ENCODE data around the gene TPP1. TPM values are rescaled to one million over a fixed set of nuclear protein-coding genes. Genes with fewer than 3 reads are reported as not detected.

The TPP1 gene
- total and polyA plus RNA-seq, 2 of the 13 experiments (the other 11 are each of a cell fraction or from before 2014, with no cell fraction given), result 13.9 to 74.6 TPM

DNA sequence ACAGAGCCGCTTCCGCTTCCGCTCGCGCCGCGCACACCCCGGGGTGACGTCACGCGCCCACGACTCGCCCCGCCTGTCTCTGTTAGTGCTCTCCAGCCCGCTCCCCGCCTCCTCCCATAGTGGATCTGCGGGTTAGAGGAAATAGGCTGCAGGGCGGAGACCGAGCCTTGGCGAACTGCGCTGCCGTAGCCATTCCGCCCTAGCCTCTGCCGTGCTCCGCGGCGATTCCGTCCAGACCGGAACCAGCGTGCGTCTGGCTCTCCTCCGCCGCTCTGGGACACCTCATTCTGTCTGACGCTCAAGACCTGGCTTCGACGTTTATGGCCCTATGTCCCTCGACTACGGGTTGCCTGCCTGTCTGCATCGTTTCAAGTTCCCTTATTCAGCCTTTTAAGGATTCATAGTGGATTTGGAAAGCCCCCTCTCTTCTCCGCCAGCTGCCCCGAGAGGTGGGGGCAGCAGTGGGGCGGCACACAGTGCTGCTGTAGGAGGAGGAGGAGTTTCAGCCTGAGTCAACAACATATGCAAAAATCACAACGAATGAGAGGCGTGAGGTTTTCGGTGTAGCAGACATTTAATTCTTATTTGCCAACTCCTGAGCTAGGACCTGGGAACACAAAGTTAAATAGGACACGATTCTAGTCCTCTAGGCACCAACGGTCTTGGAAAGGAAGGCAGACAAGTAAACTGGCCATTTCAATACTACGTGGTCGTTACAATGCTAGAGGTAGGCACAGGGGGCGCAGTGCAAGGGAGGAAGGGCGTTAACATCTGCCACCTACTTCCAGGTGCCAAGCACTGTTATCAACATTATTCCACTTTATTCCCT, 6.8 kb downstream of the TPP1 start, which contains the start of gene TAF10 (continued):
- TF ChIP-seq, protein P1, sequence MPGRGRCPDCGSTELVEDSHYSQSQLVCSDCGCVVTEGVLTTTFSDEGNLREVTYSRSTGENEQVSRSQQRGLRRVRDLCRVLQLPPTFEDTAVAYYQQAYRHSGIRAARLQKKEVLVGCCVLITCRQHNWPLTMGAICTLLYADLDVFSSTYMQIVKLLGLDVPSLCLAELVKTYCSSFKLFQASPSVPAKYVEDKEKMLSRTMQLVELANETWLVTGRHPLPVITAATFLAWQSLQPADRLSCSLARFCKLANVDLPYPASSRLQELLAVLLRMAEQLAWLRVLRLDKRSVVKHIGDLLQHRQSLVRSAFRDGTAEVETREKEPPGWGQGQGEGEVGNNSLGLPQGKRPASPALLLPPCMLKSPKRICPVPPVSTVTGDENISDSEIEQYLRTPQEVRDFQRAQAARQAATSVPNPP (CRISPR knock-in tag; IDR thresholded peaks at IDR 0.05), result peak; percentile 67; the same call in 1 of the 2 replicates
- TF ChIP-seq ZBTB42 (CRISPR knock-in tag; IDR thresholded peaks at IDR 0.05), result peak; percentile 83; the same call in 1 of the 2 replicates
- TF ChIP-seq ZNF839 (CRISPR knock-in tag; IDR thresholded peaks at IDR 0.05; ENCODE audit: borderline replicate concordance), result 0 out of 2 replicates have a peak, but pooled peaks have one; percentile 45
- TF ChIP-seq ZFP41 (CRISPR knock-in tag; IDR thresholded peaks at IDR 0.05; ENCODE audit: borderline replicate concordance), result no peak
- peak; percentile 91 for TF ChIP-seq KDM2A (CRISPR knock-in tag; IDR thresholded peaks at IDR 0.05; ENCODE audit: borderline replicate concordance, low read depth)
- TF ChIP-seq ZSCAN25 (CRISPR knock-in tag; IDR thresholded peaks at IDR 0.05), result peak; percentile 17; the same call in 1 of the 2 replicates
- TF ChIP-seq RFXAP (CRISPR knock-in tag; IDR thresholded peaks at IDR 0.05; ENCODE audit: borderline replicate concordance), result peak; percentile 53; the same call in 1 of the 2 replicates
- 0 out of 2 replicates have a peak, but pooled peaks have one; percentile 61 for TF ChIP-seq ZNF891 (CRISPR knock-in tag; IDR thresholded peaks at IDR 0.05)
- peak; percentile 82; the same call in 1 of the 2 replicates for TF ChIP-seq ZNF747 (CRISPR knock-in tag; IDR thresholded peaks at IDR 0.05; ENCODE audit: borderline replicate concordance)
- 0 out of 2 replicates have a peak, but pooled peaks have one; percentile 44 for TF ChIP-seq HOXA5 (CRISPR knock-in tag; IDR thresholded peaks at IDR 0.05)
- no peak for TF ChIP-seq MED8 (CRISPR knock-in tag; IDR thresholded peaks at IDR 0.05; ENCODE audit: insufficient replicate concordance)
- no peak; the same call in 1 of the 2 replicates for TF ChIP-seq ZNF431 (CRISPR knock-in tag; IDR thresholded peaks at IDR 0.05; ENCODE audit: borderline replicate concordance, low read depth)
- peak; percentile 90 for TF ChIP-seq ZSCAN31 (CRISPR knock-in tag; IDR thresholded peaks at IDR 0.05; ENCODE audit: low read depth)
- TF ChIP-seq DPF2 (CRISPR knock-in tag; IDR thresholded peaks at IDR 0.05; ENCODE audit: borderline replicate concordance, low read depth), result peak; percentile 47; the same call in 1 of the 2 replicates
- TF ChIP-seq MAZ (IDR thresholded peaks at IDR 0.05; ENCODE audit: borderline replicate concordance, low read depth, low read length), result peak; percentile 82
- TF ChIP-seq MAZ (CRISPR knock-in tag; IDR thresholded peaks at IDR 0.05; ENCODE audit: low read depth), result peak; percentile 90
- TF ChIP-seq ZNF235 (CRISPR knock-in tag; IDR thresholded peaks at IDR 0.05; ENCODE audit: borderline replicate concordance), result peak; percentile 55; the same call in 1 of the 2 replicates
- peak; percentile 74 for TF ChIP-seq KMT2B (CRISPR knock-in tag; IDR thresholded peaks at IDR 0.05)
- TF ChIP-seq SNAI1 (CRISPR knock-in tag; IDR thresholded peaks at IDR 0.05; ENCODE audit: borderline replicate concordance), result peak; percentile 66; the same call in 1 of the 2 replicates
- peak; percentile 94 for TF ChIP-seq POLR2AphosphoS5 (IDR thresholded peaks at IDR 0.05; ENCODE audit: low read depth, low read length)
- TF ChIP-seq ZNF33A (CRISPR knock-in tag; IDR thresholded peaks at IDR 0.05; ENCODE audit: borderline replicate concordance), result no peak
- peak; percentile 18; the same call in 1 of the 2 replicates for TF ChIP-seq ZNF333 (CRISPR knock-in tag; IDR thresholded peaks at IDR 0.05; ENCODE audit: borderline replicate concordance)
- TF ChIP-seq, protein P2, sequence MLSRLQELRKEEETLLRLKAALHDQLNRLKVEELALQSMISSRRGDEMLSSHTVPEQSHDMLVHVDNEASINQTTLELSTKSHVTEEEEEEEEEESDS (CRISPR knock-in tag; IDR thresholded peaks at IDR 0.05; ENCODE audit: borderline replicate concordance), result 0 out of 2 replicates have a peak, but pooled peaks have one; percentile 4
- TF ChIP-seq, protein P3, sequence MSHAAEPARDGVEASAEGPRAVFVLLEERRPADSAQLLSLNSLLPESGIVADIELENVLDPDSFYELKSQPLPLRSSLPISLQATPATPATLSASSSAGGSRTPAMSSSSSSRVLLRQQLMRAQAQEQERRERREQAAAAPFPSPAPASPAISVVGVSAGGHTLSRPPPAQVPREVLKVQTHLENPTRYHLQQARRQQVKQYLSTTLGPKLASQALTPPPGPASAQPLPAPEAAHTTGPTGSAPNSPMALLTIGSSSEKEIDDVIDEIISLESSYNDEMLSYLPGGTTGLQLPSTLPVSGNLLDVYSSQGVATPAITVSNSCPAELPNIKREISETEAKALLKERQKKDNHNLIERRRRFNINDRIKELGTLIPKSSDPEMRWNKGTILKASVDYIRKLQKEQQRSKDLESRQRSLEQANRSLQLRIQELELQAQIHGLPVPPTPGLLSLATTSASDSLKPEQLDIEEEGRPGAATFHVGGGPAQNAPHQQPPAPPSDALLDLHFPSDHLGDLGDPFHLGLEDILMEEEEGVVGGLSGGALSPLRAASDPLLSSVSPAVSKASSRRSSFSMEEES (CRISPR knock-in tag; IDR thresholded peaks at IDR 0.05), result peak; percentile 30; the same call in 1 of the 2 replicates
- TF ChIP-seq MAFF (IDR thresholded peaks at IDR 0.05; ENCODE audit: low read depth, low read length), result 0 out of 2 replicates have a peak, but pooled peaks have one; percentile 0

Measured in HepG2 (cell line).